Measurements from ENCODE around the gene PTGDR2.

PTGDR2 gene

DNA sequence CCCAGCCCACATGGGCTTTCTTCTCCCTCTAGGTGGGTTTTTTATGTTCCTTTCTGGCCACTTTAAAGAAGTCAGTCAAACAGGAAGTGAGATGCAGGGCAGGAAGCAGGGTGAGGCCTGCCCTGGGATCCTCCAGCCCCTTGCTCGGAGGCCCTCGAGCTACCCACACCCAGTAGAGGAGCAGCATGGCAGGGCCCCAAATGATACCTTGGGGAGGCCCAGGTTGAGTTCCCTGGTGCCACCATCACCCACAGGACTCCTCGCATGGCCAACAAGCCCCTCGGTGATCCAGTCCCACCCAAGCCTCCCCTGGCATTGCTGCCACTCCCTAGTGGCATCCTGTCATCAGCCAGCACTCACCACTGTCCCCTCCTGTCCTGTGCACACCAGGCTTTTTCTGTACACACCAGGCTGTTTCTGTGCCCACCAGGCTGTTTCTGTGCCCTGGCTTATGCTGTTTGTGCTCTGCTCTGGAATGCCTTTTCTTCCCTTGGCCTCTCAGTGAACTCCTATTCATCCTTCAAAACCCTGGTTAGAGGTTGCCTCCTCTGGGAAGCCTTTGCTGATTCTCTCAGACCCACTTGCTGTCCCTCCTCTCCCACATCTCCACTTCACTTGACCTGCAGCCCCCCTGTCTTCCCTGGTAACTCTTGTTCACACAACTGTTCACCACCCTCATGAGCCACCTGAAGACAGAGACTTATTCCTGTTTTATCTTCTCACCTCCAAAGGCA is 3.1 kb upstream of the PTGDR2 start:
- no peak for DNase-seq

DNA sequence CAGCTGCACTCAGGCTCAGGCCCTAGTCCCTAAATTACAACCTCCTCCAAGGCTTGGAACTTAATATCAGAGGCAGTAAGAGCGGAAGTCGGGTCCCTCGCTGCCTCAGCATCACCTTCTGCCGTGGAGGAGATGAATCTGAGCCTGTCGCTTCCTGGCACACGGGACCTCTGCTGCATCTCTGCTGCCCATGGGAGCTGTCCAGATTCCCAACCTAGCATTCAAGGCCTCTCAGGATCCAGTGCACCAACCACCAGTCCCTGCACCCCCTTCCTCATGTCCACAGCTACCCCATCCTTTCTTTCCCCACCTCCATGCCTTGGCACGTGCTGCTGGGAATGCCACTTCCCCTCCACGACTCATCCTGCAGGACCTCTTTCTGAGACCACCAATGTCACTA is 2.5 kb upstream of the PTGDR2 start:
- no peak for DNase-seq

DNA sequence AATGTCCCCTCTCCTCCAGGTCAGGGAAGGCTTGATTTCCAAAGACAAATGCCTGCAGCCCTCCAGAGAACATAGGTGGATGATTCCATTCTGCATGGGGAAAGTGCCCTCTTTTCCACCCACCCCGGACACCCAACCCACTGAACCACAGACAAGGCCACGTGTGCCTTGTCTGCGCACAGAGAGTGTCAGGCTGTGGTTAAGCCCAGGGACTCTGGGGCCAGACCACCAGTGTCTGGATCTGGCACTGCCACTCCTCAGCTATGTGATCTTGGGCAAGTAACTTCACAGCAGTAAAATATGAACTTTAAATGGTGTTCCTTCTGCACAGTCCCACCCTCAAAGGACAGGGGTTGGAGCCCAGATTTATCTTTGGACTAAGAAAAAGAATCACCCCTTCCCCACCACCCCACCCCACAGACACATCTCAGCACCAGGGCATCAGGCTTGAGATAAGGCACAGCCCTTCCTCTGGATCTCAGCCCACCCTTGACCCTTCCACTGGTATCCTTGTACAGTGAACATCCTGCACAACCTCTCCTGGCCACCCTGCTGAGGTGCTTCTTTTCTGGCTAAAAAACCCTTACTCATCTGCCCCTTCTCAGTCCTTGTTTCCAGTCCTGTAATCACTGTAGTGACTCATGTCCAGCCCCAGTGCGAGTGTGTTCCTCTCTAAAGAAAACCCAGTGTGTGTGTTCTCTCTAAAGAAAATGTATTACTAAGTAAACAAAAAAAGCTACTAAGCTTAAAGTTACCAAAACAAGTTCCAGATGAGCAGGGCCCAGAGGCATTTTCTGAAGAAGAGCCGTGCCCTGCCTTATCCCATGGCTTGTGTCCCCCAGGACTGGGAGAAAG is 1.9 kb upstream of the PTGDR2 start:
- DNase-seq = no peak

DNA sequence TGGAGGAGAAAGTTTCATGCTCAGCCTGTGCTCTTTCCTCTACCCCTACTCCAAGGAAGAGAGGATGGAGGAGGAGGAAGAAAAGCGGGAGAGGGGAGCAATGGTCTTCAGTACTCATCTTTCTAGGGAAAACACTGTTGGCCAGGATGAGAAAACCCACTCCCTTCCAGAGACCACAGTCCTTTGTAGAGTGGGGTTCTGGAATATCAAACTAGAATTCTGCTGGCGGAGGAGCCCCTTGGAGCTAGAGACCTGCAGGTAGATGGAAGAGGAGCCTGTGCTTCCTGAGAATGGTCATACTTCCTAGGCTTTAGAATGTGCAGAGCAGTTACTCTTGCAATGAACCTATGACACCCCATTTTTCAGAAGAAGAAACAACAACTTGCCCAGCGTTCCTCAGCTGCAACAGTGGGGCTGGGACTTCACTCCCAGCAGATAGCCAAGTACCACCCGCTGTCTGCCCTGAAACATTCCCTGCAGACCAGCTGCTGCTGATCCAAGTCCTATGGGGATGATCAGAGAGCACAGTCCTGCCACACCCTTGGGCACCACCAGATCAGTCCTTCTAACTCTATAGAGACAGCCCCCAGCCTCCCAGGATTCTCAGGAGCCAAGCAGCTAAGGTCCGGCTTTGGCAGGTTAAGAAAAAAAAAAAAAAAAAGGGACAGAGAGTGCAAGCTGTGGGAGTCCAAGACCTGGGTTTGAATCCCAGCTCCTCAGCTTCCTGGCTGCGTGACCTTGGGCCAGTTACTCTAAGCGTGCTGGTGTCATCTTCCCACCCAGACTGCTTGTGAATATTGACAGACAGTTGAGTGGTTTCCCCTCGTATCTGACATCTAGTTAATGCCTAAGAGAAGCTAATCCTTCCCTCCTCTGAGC is 664 bp downstream of the PTGDR2 start:
- no peak for DNase-seq

DNA sequence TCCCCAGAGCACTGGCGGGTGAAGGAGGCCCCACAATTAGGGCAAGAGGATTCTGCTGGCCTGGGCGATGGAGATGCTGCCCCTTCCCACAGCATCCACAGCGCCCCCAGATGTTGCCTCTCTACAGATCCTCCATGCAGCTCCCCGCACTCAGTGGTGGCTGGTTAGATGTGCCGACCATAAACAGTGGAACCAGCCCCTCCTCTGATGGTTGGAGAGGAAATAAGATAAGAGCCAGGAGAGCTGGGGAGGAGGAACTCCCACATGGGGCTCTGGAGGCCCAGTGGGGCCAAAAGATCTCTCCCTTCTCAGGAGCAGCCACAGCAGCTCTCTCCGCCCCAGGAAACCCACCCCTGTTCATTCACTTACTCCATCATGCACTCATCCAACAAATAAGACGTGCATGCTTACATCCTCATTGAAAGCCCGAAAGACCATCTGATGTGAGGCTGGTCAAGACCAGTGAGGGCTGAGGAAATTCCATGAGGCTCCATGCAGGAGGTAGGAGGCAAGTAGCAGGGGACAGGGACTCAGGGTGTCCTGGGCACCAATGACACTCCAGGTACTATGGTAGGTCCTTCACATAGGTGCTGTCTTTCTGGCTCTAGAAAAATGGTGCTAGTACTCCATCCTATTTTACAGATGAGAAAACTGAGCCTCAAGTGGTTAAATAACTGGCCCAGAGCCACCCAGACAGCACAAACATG is 1.5 kb downstream of the PTGDR2 start:
- DNase-seq = no peak

DNA sequence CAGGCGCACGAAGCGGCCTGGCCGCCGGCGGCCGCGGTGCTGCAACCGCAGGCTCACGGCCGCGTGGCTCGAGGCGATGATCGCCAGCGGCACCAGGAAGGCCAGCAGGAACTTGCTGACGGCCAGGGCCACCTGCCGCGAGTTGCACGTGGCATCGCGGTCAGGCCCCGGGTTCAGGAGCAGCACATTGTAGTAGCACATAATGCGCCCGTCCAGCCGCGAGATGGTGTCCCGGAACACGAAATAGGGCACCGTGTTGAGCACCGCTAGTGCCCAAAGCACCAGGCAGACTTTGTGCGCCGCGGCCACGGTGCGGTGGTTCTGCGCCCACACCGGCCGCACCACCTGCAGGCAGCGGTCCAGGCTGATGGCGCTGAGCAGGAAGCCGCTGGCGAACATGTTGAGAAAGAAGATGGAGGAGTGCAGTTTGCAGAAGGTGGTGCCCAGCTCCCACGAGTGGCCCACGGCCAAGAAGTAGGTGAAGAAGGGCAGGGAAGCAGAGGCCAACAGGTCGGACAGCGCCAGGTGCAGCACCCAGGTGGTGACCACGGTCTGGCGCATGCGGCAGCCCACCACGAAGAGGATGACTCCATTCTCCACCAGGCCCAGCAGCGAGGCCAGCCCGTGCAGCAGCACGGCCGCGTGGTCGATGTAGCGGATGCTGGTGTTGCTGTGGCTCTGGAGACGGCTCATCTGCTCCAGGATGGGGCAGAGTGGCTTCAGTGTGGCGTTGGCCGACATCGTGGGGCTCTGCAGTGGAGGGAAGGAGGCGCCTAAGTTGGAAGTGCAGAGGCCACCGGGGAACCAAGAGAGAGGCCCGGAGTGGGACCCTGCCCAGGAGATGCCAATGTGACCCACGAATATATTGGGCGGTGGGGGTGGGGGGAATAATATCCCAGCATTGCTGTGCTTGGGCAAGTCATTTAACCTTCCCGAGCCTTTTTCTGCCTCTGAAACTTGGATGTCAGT is 2.5 kb downstream of the PTGDR2 start:
- DNase-seq = no peak

DNA sequence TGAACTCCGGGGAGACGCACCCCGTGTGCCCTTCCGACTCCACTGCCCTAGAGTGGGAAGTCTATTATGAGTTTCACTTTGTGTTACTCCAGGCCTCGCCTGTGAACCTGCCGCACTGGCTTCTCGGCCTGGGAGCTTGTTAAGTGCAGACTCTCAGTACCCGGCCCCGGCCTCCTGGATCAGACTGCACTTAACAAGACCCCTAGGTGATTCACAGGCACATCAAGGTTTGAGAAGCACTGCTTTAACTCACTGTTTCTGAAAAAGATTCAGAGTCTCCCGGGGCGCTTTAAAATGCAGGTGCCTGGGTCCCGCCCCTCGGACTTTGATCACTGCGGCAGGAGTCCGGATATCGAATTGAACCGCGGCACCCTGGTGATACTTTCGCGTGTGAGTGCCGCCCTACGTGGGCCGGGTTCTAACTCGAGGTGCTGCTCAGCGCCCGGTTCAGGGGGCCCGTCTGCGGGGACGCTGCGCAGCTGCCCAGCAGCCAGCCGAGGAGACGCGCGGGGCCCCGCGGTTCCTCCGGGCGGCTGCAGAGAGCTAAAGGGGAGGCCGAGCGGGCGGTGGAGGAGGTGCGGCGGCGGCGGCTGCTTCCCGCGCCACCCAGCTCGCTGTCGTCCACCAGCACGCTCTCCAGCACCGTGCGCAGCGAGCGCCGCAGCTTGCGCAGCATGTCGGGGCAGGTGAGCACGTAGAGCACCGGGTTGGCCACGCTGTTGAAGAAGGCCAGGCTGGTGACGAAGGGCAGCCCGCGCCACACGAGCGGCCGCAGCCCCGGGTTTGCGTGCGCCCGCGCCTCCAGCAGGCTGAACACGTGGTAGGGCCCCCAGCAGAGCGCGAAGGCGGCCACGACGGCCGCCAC is 3.4 kb downstream of the PTGDR2 start:
- DNase-seq = no peak

DNA sequence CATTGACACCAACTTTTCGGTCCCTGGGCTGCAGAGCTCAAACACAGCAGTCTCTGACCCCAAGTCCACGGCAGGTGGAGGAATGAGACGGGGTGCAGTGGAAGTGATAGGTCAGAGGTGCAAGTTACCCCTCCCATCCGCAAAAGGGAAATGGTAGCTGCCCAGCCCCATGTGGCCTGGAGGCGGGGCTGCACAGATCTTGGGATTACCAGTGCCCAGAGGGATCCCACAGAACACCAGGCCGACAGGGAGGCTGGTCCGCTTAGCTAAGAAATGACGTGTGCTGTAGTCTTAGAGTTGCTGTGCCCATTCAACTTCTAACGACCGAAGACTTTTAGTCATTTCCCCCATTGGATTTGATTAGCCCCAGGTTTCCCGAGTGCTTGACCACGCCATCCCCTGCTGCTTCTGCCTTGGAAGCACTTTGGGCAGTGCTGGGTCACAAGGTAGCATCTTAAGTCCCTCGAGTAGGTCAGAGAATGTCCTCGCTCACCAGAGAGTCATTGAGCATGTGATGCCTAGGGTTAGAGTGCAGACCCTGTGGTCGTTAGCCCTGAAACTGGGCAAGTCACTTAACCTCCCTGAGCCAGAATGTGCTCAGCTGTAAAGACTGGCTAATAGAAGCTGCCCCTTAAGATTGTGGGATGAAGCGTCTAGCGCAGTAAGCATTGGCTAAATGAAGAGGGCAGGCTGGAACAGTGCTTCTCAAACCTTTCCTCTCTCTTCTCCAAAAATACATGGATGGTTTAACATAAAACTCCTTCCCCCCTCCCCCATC is 4.2 kb downstream of the PTGDR2 start:
- DNase-seq = no peak

DNA sequence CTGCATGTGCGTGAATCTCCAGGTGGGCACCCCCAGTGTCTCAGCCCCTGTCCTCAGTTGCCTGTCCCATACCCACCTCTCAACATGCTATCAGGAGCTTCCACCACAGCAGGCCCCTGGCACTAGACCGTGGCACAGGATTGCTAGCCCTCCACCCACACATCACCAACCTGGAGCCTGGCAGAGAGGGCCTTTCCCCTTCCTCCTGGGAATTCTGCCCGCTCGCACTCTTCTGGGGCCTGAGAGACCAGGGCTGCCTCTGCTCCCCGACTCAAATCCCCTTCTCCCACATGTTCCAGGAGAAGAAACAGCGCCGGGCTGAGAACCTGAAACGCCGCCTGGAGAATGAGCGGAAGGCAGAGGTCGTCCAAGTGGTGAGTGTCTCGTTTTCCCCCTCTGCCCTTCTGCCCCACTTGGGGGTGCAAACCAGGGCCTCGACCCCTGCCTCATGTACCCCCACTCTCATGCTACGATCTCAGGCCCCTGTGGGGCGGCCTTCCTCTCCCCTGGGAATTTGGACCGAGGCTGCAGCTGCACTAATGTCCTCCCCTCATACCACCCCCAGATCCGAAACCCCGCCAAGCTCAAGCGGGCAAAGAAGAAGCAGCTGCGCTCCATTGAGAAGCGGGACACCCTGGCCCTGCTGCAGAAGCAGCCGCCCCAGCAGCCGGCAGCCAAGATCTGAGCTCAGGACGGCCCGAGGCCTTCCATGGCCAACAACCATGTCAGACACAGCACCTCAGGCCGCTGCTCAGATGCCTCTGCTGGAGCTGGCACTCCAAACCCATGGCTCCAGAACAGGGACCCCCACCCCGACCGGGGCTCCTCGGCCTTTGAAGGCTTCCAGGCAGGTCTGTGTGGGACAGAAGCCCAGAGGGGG is 5.9 kb downstream of the PTGDR2 start:
- no peak for DNase-seq

DNA sequence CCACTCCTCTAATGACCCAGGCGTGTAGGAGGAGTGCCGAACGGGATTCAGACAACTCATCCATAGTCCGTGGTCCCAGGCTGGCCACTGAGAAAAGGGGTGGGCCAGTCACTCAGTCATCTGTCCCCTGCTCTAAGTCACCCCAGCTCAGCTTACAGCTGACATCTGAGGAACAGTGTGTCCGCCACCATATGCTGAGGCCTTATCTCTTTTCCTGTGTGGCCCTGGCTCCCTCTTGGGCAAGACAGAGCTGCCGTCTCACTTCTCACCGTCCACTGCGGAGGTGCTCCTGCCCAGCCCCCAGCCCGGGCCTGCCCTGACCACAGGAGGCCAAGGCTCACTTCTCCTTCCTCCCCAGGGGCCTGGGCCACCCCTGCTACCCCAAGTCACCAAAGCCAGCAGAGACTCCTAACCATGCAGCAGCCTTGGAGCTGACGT is 7.0 kb downstream of the PTGDR2 start:
- no peak for DNase-seq

DNA sequence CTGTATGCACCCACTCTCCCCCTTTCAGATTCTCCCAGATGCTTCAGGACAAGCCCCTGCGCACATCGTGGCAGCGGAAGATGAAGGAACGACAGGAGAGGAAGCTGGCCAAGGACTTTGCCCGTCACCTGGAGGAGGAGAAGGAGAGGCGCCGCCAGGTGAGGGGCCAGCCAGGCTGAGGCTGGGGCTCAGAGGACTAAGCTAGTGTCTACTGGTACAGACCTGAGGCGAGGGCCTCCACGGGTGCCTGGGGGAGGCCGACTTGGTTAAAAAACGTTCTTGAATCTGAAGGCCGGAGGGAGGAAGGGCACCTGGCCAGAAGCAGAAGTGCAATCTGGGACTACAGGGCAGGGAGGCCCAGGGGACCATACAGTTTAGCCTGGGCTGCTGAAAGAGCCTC is 7.9 kb downstream of the PTGDR2 start:
- no peak for DNase-seq

DNA sequence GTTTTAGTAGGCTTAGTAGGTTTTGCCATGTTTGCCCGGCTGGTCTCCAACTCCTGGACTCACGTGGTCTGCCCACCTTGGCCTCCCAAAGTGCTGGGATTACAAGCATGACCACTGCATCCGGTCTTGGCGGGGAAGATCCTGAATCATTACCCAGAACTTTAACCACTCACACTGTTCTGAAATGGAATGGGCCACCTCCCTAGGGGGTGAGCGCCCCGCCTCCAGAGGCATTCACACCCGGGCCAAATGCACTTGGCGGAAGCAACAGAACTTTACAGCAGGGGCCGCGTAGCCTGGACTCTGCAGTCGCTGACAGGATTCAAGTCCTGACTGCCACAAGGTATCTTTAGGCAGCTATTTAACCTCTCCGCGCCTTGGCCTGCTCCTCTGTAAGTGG is 8.5 kb downstream of the PTGDR2 start:
- no peak for DNase-seq

DNA sequence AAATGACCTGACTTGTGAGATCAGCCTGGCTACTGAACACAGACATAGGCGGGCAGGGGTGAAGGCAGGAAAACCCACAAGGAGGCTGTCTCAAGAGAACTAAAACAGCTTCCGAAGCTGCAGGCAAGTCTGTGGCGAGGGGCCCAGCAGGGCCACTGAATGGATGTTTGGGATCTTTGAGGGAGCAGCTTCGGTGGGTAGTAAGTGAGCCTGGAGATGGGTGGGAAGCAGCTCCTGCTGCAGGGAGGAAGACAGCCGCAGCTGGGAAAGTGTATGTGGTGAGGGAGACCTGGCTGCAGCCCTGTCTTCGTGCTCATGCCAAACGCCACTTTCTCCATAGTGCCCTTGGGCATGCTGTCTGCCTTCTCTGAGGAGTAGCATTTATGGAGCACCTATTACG is 10.4 kb downstream of the PTGDR2 start:
- no peak for DNase-seq

DNA sequence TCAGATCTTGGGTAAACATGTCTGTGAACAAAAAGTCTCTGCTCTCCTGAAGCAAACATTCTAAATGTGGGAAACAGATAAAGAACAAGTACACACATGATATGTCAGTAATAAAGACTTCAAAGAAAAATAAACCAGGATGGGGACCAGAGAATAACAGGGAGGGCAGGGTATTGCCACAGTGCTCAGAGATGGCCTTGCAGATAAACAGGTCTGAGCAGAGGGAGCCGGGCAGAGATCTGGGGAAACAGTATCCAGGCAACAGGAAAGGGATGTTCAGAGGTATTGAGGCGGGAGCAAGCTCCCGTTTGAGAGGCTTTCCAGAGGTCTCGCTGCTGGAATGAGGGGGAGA is 10.9 kb downstream of the PTGDR2 start:
- no peak for DNase-seq

DNA sequence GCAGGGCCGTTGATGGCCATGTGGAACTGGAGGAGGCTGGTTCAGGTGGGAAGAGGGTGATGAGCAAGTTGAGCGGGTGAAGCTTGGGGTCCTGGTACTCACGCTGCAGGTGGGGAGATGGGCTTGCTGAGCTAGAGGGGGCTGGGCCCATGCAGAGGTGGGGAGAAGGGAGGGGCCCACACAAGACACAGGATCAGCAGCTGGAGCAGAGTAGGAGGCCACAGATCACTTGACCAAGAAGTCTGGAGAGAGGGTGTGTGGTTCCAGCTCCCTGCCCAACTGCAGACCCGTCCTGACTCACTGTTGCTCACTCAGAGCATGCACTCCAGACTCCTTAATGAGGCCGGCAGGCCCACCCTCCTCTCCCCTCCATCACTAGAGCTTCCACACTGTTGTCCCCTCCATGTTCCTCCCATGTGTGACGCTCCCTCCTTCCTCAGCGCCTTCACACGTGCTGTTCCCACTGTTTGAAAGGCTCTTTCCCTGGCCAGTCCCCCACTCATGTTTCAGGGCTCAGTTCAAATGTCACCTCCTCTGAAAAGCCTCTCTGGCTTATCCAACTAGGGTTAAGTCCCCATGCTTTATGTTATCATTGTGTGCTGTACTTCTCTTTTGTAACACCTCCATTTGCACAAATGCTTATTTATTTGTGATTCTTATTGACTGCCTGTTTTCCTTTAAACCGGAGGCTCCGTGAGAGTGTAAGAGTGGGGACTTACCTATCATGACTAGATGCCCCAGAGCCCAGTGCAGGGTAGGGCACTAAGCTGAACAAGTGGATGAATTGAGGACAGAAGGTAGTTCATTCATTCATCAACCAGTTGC is 11.5 kb downstream of the PTGDR2 start:
- no peak for DNase-seq

DNA sequence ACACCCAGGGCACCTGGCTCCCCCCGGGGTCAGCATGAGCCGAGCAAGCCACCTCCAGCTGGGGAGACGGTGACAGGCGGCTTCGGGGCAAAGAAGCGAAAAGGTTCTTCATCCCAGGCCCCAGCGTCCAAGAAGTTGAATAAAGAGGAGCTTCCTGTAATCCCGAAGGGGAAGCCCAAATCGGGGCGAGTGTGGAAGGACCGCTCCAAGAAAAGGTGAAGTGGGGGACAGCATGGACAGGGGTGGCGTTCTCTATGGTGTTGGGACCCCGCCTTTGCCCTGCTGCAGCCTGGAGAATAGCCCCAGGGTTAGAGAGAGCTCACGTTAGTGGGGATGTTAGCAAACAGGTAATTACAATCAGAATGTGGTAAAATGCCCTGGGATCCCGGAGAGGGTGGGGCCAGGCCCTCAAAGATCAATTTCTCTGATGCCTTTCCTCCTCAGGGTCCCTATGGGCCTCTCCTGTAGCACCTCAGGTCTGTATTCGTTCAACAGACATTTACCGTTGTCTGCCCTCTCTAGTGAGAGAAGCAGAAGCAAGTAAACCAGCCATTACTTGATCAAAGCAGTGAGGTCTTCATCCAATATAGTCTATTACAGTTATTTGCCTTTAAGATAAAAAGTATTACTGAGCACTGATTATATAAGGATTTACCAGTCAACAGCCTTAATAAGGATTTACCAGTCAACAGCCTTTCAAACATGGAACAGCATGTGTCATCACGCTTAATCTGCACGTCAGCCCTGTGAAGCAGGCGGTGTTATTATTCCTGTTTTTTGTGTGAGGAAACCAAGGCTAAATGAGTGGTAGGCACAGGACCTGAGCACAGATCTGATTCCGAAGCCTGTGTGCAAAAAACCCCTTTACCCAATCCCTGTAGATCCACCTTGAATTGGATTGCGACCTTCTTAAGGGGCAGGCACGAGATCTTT is 12.8 kb downstream of the PTGDR2 start:
- no peak for DNase-seq

Measured in fibroblast of upper back skin (primary cell).